Neural cell (in vitro differentiated cells): ENCODE data around the gene USP17L21. TPM values are rescaled to one million over a fixed set of nuclear protein-coding genes. Genes with fewer than 3 reads are reported as not detected.
"Not testable (repeated sequence)": the region's sequence is repeated elsewhere in the genome, so short reads cannot be mapped to it uniquely, and the experiment has no call there.

Source experiments
- H2AFZ ChIP-seq: fragments of 200-600, 300-800 bp; sonication (generic), shearing (Covaris generic); 2 replicates; pipeline ENCODE4 v1.6.0; 2014; ENCODE audit warnings: low read depth, mild to moderate bottlenecking, antibody characterized with exemption, low read length, moderate library complexity
- H3F3A ChIP-seq: fragments of 200-600 bp; shearing (Covaris generic); 2 replicates; pipeline ENCODE4 v1.6.1; 2016; ENCODE audit warnings: mild to moderate bottlenecking, moderate library complexity, mixed read lengths, antibody characterized with exemption, low read length; ENCODE audit not compliant: insufficient read depth, poor library complexity, severe bottlenecking
- H3K27ac ChIP-seq: fragments of 200-600, 300-800 bp; sonication (generic), shearing (Covaris generic); 2 replicates; pipeline ENCODE4 v1.5.1; 2014; ENCODE audit warnings: mild to moderate bottlenecking, low read length, moderate library complexity
- H3K27me3 ChIP-seq: fragments of 300-800, 200-600 bp; sonication (generic), shearing (Covaris generic); 2 replicates; pipeline ENCODE4 v1.6.0; 2014; ENCODE audit warnings: mild to moderate bottlenecking, low read depth, low read length, moderate library complexity; ENCODE audit not compliant: insufficient read depth
- H3K36me3 ChIP-seq: fragments of 300-800, 200-600 bp; sonication (generic), shearing (Covaris generic); 2 replicates; pipeline ENCODE4 v1.5.1; 2014; ENCODE audit warnings: mild to moderate bottlenecking, antibody characterized with exemption, low read length, moderate library complexity; ENCODE audit not compliant: insufficient read depth
- H3K4me2 ChIP-seq: fragments of 300-800, 200-600 bp; sonication (generic), shearing (Covaris generic); 2 replicates; pipeline ENCODE4 v1.6.0; 2014; ENCODE audit warnings: mild to moderate bottlenecking, low read length
- H3K4me3 ChIP-seq: fragments of 300-800, 200-600 bp; sonication (generic), shearing (Covaris generic); 2 replicates; pipeline ENCODE4 v1.5.1; 2014; ENCODE audit warnings: mild to moderate bottlenecking, low read length, moderate library complexity
- H3K79me2 ChIP-seq: fragments of 200-600 bp; shearing (Covaris generic); replicated peaks from 2 replicates; pipeline ENCODE4 v1.6.0; 2014; ENCODE audit warnings: mild to moderate bottlenecking, low read length, moderate library complexity; ENCODE audit not compliant: insufficient read depth
- H3K9ac ChIP-seq: fragments of 300-800, 200-600 bp; sonication (generic), shearing (Covaris generic); 2 replicates; pipeline ENCODE4 v1.6.1; 2016; ENCODE audit warnings: mild to moderate bottlenecking, low read length, mixed read lengths
- H3K9me2 ChIP-seq: fragments of 200-600 bp; shearing (Covaris generic); 2 replicates; pipeline ENCODE4 v1.6.1; 2016; ENCODE audit warnings: mild to moderate bottlenecking, low read length, mixed read lengths; ENCODE audit not compliant: insufficient read depth
- H3K9me3 ChIP-seq: fragments of 200-600, 300-800 bp; sonication (generic), shearing (Covaris generic); 2 replicates; pipeline ENCODE4 v1.6.1; 2016; ENCODE audit warnings: mild to moderate bottlenecking, mixed run types, low read length, moderate library complexity, mixed read lengths
- H4K20me1 ChIP-seq: fragments of 200-600 bp; shearing (Covaris generic); 2 replicates; pipeline ENCODE4 v1.6.1; 2016; ENCODE audit warnings: mild to moderate bottlenecking, mixed run types; ENCODE audit not compliant: insufficient read depth
- polyA plus RNA-seq: library from polyadenylated mRNA; depleted of rRNA; stranded (reverse); fragments of >200 nt; gene quantifications from 2 replicates; pipeline ENCODE4 v1.2.3, GENCODE V29; 2014

USP17L21 gene
- polyA plus RNA-seq, 1 donor from 2014 or later = not detected

DNA sequence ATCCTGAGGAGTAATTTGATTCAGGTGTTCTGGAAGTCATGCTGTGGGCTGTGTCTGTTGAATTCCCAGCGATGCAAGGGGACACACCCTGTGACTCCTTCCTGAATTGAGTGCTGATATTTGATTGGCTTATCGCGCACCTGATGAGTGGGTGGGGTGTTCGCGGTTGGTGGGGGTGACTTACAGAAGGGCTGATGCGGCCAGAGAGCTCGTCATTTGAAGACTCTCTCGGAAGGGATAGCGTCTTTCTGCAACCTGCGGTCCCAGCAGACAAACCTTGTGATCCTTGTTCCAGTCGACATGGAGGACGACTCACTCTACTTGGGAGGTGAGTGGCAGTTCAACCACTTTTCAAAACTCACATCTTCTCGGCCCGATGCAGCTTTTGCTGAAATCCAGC, 19.1 kb upstream of the USP17L21 start, which contains the start of gene USP17L17:
USP17L17 (plus strand) TSS at position 301 of the 400 bp plus-strand sequence; CDS start at position 301, 0 bp downstream.
- H3K9me3 ChIP-seq, H2AFZ ChIP-seq, H3K36me3 ChIP-seq, H3K27ac ChIP-seq, H3K27me3 ChIP-seq, H3K9ac ChIP-seq, H3K79me2 ChIP-seq, H3K4me3 ChIP-seq, H3K9me2 ChIP-seq, H3F3A ChIP-seq, H4K20me1 ChIP-seq, H3K4me2 ChIP-seq: not testable (repeated sequence)

DNA sequence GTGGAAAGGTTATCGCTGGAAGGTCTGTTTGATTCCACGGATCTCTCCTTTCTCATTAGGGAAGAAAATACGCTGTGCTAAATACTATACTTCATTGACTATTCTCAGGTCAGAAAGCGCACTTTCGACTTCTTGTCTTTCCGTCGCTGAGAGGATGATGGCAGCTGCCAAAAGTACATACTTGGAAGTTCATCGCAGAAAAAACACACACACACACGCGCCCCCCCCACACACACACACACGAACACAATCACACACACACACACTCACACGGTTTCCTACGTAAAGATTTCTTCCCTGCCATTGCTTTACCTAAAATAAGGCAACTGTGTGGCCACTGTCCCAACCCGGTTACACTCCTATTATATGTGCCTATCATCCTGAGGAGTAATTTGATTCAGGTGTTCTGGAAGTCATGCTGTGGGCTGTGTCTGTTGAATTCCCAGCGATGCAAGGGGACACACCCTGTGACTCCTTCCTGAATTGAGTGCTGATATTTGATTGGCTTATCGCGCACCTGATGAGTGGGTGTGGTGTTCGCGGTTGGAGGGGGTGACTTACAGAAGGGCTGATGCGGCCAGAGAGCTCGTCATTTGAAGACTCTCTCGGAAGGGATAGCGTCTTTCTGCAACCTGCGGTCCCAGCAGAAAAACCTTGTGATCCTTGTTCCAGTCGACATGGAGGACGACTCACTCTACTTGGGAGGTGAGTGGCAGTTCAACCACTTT, 14.6 kb upstream of the USP17L21 start, which contains the start of gene USP17L18:
USP17L18 (plus strand) TSS at position 678 of the 728 bp plus-strand sequence; CDS start at position 678, 0 bp downstream.
- H3K27me3 ChIP-seq, H3K4me3 ChIP-seq, H3K79me2 ChIP-seq, H4K20me1 ChIP-seq, H3K9me2 ChIP-seq, H3K27ac ChIP-seq, H3F3A ChIP-seq, H3K9ac ChIP-seq, H3K4me2 ChIP-seq, H2AFZ ChIP-seq, H3K9me3 ChIP-seq, H3K36me3 ChIP-seq: not testable (repeated sequence)

DNA sequence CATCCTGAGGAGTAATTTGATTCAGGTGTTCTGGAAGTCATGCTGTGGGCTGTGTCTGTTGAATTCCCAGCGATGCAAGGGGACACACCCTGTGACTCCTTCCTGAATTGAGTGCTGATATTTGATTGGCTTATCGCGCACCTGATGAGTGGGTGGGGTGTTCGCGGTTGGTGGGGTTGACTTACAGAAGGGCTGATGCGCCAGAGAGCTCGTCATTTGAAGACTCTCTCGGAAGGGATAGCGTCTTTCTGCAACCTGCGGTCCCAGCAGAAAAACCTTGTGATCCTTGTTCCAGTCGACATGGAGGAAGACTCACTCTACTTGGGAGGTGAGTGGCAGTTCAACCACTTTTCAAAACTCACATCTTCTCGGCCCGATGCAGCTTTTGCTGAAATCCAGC, 9.6 kb upstream of the USP17L21 start, which contains the start of gene USP17L19:
USP17L19 (plus strand) TSS at position 301 of the 400 bp plus-strand sequence; CDS start at position 301, 0 bp downstream.
- not testable (repeated sequence) for H3K9me2 ChIP-seq, H3K27ac ChIP-seq, H3K27me3 ChIP-seq, H3F3A ChIP-seq, H3K4me2 ChIP-seq, H3K9ac ChIP-seq, H2AFZ ChIP-seq, H3K36me3 ChIP-seq, H3K4me3 ChIP-seq, H4K20me1 ChIP-seq, H3K79me2 ChIP-seq, H3K9me3 ChIP-seq

DNA sequence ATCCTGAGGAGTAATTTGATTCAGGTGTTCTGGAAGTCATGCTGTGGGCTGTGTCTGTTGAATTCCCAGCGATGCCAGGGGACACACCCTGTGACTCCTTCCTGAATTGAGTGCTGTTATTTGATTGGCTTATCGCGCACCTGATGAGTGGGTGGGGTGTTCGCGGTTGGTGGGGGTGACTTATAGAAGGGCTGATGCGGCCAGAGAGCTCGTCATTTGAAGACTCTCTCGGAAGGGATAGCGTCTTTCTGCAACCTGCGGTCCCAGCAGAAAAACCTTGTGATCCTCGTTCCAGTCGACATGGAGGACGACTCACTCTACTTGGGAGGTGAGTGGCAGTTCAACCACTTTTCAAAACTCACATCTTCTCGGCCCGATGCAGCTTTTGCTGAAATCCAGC, 4.8 kb upstream of the USP17L21 start, which contains the start of gene USP17L20:
USP17L20 (plus strand) TSS at position 301 of the 400 bp plus-strand sequence; CDS start at position 301, 0 bp downstream.
- H3K36me3 ChIP-seq, H3K4me3 ChIP-seq, H3F3A ChIP-seq, H3K9me2 ChIP-seq, H3K9ac ChIP-seq, H3K79me2 ChIP-seq, H3K27me3 ChIP-seq, H4K20me1 ChIP-seq, H3K9me3 ChIP-seq, H2AFZ ChIP-seq, H3K27ac ChIP-seq, H3K4me2 ChIP-seq: not testable (repeated sequence)

DNA sequence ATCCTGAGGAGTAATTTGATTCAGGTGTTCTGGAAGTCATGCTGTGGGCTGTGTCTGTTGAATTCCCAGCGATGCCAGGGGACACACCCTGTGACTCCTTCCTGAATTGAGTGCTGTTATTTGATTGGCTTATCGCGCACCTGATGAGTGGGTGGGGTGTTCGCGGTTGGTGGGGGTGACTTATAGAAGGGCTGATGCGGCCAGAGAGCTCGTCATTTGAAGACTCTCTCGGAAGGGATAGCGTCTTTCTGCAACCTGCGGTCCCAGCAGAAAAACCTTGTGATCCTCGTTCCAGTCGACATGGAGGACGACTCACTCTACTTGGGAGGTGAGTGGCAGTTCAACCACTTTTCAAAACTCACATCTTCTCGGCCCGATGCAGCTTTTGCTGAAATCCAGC, 4.6 kb downstream of the USP17L21 start, which contains the start of gene USP17L22:
USP17L22 (plus strand) TSS at position 301 of the 400 bp plus-strand sequence; CDS start at position 301, 0 bp downstream.
- not testable (repeated sequence) for H3K9me2 ChIP-seq, H3K4me2 ChIP-seq, H4K20me1 ChIP-seq, H3K36me3 ChIP-seq, H3F3A ChIP-seq, H3K27me3 ChIP-seq, H3K79me2 ChIP-seq, H3K9me3 ChIP-seq, H3K4me3 ChIP-seq, H3K9ac ChIP-seq, H3K27ac ChIP-seq, H2AFZ ChIP-seq

DNA sequence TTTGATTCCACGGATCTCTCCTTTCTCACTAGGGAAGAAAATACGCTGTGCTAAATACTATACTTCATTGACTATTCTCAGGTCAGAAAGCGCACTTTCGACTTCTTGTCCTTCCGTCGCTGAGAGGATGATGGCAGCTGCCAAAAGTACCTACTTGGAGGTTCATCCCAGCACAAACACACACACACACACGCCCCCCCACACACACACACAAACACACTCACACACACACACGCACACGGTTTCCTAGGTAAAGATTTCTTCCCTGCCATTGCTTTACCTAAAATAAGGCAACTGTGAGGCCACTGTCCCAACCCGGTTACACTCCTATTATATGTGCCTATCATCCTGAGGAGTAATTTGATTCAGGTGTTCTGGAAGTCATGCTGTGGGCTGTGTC, 9.0 kb downstream of the USP17L21 start:
- not testable (repeated sequence) for H3K4me2 ChIP-seq, H3F3A ChIP-seq, H3K4me3 ChIP-seq, H3K9me2 ChIP-seq, H2AFZ ChIP-seq, H3K27ac ChIP-seq, H3K27me3 ChIP-seq, H3K79me2 ChIP-seq, H3K9me3 ChIP-seq, H4K20me1 ChIP-seq, H3K36me3 ChIP-seq, H3K9ac ChIP-seq
